CD1c-positive myeloid dendritic cell (primary cell): Measurements from ENCODE around the gene WDPCP.
"Not testable (repeated sequence)": the region's sequence is repeated elsewhere in the genome, so short reads cannot be mapped to it uniquely, and the experiment has no call there.

Experiments used
- DNase-seq: peaks from one replicate; pipeline ENCODE4 v3.0.0-alpha.2; 2016; ENCODE audit errors: extremely low spot score

The WDPCP gene

DNA sequence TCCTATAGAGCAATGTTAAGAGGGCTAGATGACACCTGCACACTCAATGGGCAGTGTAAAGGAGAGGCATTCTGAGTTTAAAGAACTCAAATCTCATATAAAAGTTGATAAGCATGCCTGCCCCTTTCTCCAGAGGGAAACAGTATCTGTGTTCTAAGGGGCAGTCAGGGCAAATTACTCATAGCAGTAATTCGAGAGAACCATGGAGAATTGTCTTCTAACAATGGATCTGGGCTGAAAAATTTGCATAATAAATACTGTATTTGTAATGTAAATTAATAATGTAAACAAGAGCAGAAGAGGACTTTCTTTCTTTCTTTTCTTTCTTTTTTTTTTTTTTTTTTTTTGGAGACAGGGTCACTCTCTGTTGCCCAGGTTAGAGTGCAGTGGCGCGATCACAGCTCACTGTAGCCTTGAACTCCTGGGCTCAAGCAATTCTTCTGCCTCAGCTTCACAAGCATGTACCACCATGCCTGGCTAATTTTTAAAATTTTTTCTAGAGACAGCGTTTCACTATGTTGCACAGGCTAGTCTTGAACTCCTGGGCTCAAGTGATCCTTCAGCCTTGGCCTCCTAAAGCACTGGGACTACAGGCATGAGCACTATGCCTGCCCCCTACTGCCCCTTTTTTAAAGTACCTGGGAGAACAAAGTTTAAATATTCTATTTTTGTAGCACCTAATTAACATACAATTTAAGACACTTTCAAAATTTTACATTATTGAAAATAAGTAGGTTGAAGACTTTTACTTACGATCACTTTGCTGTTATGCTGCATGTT is 467.0 kb downstream of the WDPCP start:
- DNase-seq: no peak

DNA sequence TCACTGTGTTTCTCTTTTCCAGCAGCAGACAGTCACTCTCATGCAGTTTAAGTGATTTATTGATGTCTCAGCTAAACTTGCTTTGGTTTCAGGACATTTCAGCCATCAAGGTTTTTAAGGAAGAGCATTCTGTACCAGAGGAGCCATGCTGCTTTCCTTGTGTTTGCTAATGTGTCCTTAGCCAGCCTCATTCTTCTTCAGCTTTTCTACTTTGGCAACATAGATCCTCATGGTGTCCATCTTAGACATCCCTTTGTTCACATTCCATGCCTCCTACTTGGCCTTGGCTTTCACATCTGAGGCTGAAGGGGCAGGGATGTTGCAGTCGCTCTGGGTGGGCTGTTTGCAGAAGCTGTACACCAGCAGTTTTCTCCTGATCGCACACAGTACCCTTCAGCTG is 469.5 kb downstream of the WDPCP start:
- no peak for DNase-seq

DNA sequence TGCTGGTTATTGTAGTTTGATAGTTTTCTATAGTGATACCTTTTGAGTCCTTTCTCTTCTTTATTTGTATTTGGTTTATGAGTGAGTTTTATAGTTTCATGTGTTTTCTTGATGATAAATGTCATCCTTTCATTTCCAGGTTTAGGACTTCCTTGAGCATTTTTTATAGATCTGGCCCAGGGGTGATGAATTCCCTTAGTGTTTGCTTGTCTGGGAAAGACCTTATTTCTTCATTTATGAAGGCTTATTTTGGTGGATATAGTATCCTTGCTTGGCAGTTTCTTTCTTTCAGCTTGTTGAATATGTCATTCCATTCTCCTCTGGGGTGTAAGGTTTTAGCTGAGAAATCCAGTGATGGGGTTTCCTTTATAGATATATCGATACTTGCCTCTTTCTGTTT is 483.8 kb downstream of the WDPCP start:
- no peak for DNase-seq

DNA sequence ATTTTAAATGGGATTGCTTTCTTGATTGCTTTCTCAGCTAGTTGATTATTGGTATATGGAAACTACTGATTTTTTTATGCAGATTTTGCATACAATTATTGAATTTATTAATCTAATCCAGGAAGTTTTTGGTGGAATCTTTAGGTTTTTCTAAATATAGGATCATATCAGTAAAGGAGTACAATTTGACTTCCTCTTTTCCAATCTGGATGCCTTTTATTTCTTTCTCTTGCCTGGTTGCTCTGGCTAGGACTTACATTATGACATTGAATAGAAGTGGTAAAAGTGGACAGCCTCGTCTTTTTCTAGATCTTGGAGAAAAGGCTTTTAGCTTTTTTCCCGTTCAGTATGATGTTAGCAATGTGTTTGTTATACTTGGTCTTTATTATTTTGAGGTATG is 486.3 kb downstream of the WDPCP start:
- no peak for DNase-seq

DNA sequence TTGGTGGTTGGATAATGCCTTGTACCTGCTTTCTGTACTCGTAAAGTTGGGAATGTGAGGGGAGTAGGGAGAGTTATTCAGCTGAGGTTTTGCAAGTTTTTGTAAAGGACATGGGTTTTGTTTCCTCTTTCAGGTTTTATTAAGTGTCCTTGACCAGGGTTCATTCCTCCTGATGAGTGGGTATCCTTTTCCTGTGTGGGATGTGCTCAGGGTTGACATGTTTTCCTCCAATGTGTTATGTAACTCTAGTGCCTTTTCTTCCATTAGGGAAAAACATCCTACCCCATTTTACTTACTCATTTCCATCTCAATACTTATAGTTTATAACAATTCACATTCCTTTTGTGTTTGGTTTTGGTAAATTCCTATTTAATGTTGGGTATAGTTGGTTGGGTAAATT is 489.2 kb downstream of the WDPCP start:
- no peak for DNase-seq

DNA sequence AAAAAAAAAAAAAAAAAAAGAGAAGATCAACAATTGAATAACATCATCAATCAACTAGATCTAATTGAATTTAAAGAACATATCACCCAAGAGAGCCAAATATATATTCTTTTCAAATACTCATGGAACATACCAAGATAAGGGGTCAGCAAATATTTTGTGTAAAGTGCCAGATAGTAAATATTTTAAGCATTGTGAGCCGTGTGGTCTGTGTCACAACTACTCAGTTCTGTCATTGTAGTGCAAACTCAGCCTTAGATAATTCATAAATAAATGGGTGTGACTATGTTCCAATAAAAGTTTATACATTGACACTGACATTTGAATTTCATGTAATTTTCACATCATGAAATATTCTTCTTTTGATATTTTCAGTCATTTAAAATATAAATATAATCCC is 491.8 kb downstream of the WDPCP start:
- DNase-seq: no peak

DNA sequence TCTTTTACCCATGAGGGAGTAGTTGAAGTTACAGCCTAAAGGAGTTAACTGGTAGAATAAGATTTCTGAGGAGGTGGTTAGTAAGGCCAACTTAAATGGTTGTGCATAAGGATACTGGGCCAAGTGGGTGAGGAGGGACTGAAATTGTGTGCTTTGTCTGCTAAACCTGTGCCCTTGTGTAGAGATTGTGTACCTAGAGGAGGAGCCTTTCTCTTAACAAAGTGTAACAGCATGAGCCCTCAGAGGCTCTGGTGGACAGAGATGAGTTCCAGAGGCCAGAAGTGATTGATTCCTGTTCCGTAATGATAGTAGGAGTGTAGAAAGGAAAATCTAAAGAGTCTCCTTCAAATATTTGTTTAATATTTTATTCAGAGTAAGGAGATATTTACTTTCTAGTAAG is 494.8 kb downstream of the WDPCP start:
- DNase-seq: no peak

DNA sequence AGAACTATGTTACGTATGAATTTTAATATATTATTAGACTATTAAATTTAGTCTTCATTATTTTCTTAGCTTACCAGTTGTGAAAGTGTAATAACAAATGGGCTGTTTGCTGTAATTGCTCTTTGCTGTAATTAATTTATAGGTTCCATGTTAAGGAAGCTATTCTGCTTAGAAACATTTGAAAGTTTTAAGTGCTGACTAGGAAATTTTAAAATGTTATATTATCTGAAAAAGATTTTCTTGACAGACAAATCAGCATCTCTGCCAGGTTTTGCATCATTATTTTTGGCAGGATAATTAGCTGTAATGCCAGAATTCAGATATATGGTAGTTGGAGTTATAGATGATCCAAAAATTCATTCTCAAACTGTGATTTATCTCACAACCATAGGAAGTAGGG is 495.4 kb downstream of the WDPCP start:
- DNase-seq: no peak

DNA sequence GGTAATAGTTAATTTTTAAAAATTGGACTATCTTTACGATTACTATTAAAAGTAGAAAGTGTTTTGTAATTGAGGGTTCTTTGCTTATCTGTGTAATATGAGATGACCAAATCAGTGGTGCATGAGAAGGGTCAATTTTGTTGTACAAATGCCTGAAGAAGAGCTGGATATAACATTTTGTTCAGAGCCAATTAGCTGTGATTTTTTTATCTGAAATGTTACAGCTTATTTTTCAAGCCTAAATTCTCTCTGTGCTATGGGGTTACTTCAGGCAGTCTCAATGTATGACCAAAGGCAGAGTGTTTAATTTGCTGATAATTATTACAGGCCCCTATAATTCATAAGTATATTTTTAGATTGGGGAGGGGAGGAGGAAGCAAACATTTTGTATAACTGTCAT is 495.9 kb downstream of the WDPCP start:
- no peak for DNase-seq

DNA sequence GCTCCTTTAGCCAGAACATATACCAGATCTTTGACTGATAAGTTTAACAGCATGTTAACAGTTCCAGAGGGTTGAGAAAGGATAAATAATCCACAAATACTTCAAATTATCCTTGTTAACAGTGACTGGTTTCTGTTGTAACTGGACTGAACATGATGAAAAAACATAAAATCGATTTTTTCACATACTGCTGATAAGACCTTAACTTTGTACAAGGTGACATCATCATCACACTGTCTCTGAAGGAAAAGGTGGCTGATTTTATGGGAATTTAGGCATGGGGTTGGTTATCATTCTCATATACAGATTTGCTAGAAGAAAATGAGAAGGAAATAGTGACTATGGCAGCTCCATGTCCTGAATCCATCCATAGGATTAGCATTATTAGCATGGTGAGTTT is 501.6 kb downstream of the WDPCP start:
- no peak for DNase-seq

DNA sequence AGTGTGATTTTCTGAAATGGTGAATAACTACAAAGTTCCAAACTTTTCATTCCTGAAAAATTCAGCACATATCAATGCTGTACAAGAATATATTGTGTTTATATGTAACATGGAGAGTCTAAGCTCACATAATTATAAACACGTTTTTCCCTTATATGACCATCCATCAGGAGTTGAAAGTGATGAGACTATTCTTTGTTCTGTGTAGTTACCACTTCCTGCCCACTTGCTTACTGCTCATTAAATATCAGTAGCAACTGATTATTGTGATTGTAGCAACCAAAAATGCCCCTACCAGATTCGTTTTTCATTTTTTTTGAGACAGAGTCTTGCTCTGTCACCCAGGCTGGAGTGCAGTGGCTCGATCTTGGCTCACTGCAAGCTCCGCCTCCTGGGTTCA is 506.9 kb downstream of the WDPCP start:
- DNase-seq: no peak

DNA sequence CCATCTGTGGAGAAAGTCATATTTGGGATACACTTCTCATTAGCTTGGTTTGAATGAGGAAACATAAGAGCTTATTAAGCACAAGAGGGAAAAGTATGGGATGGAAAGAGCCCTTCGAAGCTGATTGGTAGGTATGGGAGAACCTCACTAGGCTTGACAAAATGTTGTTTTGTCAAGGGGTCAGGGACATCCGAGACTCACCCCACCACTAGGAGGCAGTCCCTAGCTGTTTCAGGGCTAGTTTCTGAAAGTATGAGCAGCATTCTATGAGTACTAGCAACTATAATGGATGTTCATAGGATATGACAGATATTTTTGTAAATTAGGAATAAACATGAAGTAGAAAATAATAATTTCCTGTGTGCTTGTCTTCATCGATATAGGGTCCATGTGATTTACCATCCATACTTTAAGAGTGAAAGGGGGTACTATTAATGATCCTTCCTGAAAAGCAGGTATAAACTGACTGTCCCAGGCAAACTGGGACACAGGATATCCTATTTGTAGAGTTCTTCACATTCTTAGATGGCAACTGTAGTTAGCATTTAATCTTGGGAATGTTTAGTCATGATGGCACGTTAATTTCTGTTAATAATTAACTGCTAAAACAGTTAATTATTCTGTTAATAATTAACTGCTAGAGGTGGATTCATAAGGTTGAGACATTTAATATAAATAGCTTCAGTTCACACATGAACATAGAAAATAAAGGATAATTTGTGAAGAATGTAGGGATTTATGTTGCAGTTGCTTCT is 509.2 kb downstream of the WDPCP start:
- no peak for DNase-seq

DNA sequence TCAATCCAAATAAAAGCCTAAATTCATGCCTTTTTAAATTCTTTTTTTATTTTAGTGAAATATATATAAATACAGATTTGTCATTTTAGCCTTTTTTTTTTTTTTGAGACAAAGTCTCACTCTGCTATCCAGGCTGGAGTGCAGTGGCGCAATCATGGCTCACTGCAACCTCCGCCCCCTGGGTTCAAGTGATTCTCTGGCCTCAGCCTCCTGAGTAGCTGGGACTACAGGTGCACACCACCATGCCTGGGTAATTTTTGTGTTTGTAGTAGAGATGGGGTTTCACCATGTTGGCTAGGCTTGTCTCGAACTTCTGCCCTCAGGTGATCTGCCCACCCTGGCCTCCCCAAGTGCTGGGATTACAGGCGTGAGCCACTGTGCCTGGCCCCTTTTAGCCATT is 513.9 kb downstream of the WDPCP start:
- not testable (repeated sequence) for DNase-seq

DNA sequence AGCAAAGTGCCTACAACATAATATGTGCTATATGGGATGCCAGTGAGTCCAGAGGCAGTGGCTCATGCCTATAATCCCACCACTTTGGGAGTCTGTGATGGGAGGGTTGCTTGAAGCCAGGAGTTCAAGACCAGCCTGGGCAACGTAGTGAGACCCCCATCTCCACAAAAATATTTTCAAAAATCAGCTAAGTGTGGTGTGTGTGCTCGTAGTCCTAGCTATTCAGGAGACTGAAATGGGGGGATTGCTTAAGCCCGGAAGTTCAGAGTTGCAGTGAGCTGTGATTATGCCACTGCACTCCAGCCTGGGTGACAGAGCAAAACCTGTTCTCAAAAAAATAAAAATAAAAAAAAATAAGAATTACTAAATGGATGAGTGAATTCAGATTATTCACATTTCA is 514.3 kb downstream of the WDPCP start:
- DNase-seq: no peak

DNA sequence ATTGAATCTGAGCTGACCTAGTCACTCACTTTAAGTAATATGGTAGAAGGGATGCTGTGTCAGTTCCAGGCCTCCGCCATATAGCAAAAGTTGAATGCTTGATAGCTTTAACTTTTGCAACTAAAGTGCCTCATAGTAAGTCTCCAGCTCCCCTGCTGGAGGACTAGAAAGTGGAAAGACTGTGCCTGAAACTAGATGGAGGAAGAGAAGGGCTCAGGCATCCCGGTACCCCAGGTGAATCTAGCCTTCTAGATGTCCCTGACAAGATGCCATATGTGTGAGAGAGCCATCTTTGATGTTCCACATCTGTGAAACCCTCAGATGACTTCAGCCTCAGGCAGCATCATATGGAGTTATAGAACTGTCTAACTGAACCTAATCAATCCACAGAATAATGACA is 516.6 kb downstream of the WDPCP start:
- no peak for DNase-seq
